CD1c-positive myeloid dendritic cell (primary cell): ENCODE measurements around the gene SPHK2.

ENCODE experiments used
- DNase-seq: peaks from one replicate; pipeline ENCODE4 v3.0.0-alpha.2; 2016; ENCODE audit errors: extremely low spot score

SPHK2 gene

DNA sequence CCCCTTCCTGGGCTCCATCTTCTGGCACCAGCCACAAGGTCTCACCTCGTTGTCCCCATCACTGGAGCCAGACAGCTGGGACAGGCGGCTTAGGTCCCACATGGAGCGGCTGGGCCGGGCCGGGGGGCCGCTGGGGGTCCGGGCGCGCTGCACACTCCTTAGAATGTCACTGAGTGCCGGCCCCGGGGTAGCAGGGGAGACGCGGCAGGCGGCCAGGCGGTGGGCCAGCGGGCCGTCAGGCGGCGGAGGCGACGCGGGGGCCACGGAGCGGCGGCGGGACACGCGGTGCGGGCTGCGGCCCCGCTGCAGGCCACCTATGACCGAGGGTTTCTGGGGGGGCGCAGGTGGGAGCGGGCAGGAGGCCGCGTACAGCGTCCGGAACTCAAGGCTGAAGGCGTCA, 15.9 kb upstream of the SPHK2 start:
- DNase-seq, result no peak

DNA sequence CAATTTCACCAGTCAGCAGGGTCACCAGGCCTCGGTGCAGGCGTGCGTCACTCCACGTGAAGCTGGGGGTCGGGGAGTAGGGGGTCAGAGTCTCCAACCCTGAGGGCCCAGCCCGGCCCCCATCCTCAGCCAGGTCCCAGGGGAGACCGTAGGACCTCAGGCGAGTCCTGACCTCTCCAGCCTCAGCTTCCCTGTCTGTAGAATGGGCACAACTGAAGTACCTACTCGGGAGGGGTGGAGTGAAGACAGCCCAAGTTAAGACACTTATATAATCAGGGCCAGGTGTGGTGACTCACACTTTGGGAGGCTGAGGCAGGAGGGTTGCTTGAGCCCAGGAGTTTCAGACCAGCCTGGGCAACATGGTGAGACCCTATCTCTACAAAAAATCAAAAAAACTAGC, 15.5 kb upstream of the SPHK2 start:
- DNase-seq, result no peak

DNA sequence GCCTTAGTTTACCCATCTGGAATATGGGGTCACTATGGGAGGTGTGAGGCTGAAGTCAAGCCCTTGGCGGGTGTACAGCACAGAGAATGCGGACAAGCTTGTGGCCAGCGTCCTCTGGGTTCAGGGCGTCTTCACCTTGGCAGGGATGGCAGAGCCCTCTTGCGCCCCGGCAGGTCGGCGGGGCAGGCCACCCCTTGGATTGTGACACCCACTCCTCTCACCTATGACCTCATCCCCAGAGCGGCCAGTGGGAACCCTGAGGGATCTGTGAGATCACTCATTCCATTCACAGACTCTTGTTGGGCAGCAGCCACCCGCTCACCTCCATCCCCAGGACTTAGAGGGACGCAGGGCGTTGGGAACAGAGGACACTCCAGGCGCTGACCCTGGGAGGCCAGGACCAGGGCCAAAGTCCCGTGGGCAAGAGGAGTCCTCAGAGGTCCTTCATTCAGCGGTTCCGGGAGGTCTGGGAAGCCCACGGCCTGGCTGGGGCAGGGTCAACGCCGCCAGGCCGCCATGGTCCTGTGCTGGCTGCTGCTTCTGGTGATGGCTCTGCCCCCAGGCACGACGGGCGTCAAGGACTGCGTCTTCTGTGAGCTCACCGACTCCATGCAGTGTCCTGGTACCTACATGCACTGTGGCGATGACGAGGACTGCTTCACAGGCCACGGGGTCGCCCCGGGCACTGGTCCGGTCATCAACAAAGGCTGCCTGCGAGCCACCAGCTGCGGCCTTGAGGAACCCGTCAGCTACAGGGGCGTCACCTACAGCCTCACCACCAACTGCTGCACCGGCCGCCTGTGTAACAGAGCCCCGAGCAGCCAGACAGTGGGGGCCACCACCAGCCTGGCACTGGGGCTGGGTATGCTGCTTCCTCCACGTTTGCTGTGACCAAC, 12.6 kb upstream of the SPHK2 start, which contains the start of gene SPACA4:
Gene SPACA4 (plus strand): TSS at position 280 of the 896 bp plus-strand sequence. CDS start 237 bp downstream, at position 517.
- DNase-seq, result no peak

DNA sequence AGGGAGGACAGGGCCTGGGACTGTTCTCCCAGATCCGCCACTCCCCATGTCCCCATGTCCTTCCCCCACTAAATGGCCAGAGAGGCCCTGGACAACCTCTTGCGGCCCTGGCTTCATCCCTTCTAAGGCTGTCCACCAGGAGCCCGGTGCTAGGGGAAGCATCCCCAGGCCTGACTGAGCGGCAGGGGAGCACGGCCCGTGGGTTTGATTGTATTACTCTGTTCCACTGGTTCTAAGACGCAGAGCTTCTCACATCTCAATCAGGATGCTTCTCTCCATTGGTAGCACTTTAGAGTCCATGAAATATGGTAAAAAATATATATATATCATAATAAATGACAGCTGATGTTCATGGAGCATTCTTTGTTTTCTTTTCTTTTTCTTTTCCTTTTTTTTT, 11.9 kb upstream of the SPHK2 start:
- DNase-seq, result no peak

DNA sequence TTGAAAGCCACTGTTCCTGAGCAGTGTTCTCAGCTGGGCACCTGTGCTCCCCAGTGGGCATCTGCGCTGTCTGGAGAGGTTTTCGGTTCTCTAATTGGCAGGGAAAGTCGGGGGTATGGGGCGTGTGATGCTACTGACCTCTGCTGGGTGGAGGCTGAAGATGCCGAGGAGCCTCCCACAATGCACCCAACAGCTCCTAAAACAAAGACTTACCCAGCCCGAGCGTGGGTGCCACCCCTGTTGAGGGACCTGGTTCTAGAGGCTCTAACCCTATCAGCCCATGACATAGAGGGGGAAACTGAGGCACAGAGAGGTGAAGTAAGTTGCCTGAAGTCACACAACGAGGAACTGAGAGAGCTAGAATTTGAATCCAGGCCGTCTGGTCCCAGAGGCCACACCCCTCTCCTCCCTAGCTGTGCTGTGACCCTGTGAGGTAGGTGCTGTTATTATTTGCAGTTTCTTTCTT, 10.5 kb upstream of the SPHK2 start:
- peak; percentile 82 for DNase-seq

GRCh38 chr19:48609571-48610108, 9.7 kb upstream of the SPHK2 start:
- no peak for DNase-seq

GRCh38 chr19:48611872-48612271, 7.4 kb upstream of the SPHK2 start:
- peak; percentile 19 for DNase-seq

DNA sequence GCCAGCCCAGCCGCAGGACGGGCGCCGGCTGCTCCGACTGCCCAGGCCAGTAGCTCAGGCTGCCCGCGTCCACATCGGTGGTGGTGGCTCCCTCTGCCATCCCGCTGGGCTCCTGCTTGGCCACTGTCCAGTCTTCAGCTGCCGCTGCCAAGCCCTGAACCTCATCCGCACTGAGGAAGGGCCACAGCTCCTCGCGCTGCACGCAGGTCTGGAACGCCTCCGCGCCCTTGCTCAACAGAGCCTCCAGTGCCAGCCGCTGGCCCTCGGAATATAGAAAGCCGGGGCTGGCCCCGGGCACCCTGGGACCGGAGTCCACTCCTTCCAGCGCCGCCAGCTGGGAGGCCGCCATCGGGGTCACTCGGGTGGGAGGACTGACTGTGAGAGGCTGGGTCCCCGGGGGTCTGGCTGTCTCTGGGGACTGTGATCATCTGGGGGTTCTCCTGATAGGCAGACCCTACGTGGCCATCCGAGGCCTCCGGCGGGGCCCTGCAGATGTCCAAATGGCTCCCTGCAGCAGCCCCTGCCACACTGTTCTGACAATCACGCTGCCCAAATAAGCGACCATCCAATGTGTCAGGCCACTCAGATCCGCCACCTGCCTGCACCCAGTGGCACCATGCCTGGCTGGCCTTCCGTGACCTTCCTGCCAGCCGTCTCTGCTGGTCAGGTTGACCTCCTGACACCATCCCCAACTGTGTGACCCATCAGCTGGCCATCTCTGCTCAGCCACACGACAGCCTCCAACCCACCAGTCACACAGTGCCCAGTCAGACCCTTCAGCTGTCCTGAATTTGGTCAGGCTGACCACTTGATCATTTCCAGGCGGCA, 6.1 kb upstream of the SPHK2 start:
- DNase-seq, result no peak

DNA sequence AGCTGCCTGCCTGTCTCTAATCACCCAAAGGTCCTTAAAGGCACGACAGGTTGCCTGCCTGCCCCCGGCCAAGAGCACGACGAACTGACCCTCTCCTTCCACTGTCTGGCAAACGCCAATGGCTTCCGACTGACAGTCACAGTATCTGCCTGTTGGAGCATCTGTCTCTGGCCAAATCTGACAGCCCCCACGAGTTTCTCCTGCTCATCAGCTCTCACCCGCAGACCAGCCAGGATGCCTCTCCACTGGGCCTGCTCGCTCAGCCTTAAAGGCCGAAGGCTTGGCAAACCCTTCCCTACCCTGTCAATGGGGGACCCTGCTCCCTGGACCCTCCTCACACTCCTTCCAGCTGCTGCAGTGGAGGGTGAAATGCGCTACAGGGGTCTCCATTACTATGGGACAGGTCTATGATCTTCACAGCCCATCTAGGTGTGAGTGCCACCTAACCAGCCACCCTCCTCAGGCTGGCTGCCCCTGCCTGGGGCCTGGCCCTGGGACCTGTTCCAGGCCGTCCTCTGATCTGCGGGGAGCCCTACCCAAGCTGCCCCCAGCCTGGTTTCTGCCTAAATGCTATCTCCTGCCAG, 5.4 kb upstream of the SPHK2 start:
- DNase-seq, result no peak

DNA sequence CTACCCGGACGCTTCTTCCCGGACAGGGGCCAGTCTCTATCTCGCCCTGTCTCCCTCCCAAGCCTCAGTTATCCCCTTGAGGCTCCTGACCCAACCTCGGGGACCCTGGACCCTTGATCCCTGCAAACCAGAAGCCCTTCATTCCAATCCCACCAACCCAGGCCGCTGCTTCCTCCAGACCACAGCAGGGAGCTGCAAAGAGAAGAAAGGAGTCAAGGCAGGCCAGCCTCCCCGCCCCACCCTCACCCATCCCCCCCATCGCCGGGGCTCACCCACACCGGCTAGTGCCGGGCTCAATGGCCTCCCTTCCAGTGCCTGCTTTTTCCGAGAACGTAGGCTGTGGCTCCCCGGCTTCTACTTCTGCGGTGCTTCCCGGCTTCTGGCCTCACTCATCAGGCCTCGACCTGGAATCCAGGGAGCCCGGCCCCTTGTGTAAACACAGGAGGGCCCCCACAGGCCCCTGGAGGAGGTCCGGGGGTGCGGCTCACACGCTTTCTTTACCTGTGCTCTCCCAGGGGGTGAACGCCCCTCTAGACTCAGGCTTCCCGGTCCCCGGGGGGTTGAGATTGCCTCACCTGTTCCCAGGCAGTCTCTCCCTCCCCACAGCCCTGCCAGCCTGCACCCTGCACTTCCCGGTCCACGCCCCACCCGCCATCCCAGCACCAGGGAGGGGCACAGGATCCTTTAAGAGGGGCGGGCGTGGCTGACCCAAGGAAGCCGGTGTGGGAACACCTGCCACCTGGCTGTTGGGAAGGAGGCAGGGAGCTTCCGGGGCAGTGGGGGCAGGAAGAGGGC, 4.7 kb upstream of the SPHK2 start, which contains the start of gene FAM83E:
Gene FAM83E (minus strand): TSS at position 641 of the 795 bp plus-strand sequence. CDS start 1,704 bp downstream, outside the sequence.
- DNase-seq, result no peak

DNA sequence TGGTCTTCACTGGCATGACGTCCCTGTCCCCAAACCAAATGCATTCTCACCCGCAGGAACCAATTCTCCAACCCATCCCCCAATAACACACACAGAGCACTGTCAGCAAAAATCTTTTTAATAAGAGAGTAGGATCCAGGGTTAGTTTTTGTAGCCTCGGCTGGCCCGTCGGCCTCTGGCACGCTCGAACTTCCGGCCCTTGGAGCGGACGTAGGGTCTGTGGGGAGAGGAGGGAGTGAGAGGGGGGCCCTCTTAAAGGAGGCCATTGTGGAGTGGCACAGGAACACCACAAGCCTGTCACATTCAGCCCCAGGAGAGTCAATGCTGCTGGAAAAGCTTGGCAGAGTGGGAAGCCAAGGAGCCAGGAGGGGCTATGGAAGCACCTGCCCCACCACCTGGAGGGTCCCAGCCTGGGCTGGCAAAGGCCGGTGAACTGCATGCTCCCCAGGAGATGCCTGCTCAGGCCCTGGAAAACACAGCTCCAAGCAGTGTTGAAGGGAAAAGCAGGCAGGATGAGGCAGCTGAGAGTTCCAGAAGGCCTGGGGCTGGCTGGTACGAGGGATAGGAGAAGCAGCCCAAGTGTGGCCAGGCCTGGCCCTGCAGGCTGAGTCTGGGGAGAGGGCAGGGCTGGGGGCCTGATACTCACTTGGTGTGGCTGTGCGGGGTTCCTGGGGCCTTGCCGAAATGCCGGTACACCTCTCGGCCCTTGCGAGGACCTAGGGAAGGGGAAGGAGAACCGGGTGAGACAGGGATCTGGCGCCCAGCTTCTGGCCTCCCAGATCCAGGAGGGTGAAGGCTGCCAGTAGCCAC, 3.9 kb upstream of the SPHK2 start:
- DNase-seq, result no peak

GRCh38 chr19:48616041-48616436, 3.3 kb upstream of the SPHK2 start:
- no peak for DNase-seq

- no peak for DNase-seq
These were observed 2.7 kb upstream of the SPHK2 start for GRCh38 chr19:48616491-48617056.

DNA sequence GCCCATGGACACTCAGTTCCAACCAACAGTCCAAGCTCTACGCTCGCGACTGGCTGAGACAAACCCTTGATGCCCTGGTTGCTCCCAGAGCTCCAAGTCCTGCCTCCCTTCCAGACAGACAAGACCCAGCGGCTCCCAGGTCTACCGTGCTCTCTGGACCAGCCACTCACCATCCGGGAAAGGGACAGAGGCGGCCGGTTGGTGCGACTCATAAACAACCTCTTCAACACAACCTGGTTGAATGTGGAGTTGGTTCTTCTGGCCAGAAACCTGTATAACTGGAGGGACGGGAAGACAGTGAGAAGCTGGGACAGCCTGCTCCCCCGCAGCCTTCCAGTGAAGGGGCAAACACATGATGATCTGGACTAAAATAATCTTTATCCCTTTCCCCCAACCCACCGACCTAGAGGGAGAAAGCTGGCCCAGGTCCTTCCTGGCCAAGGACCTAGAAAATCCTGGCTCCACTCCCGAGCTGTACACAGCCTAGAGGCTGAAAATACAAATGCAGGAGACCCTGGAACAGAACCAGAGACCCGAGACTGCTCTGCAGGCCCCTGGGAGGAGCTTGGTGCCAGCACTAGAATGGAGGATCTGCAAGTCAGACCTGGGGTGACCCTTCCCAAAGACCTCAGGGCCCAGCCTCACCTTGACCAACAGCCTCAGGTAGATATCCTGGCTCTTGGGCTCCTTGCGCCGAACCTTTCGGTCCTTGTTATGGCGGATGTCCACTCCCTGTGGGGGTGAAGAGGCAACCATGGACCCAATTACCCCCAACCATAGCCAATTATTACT, 2.0 kb upstream of the SPHK2 start:
- DNase-seq, result no peak

DNA sequence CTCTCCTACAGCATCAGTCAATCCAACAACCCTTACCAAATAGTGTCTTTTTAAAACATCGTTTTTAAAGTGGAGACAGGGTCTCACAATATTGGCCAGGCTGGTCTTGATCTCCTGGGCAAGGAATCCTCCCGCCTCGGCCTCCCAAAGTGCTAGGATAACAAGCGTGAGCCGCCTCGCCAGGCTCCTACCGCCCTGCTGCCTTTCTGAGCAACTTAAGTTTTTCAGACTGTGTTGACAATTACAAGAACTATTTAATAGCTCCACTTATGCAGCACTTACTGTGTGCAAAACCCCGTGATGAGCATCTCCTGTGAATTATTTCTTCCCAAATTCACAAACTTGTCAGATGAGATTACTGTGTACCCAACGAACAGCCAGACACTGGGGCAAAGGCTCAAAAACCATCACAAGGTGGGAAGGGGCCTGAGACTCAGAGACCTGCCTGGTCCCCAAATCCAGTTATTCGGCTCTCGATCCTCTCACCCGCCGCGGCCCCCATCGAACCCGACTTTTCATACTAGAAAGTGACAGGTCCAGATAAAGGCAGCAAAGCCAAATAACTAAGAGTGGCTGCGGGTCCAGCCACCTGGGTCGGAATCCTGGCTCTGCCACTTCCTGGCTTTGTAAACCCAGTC, 909 bp upstream of the SPHK2 start:
- DNase-seq, result no peak

- peak; percentile 26 for DNase-seq
These were observed 633 bp downstream of the SPHK2 start for GRCh38 chr19:48619692-48620585.

- no peak for DNase-seq
These were observed 4.3 kb downstream of the SPHK2 start for GRCh38 chr19:48623556-48624066.
